Pancreas (tissue), 10 donors: ENCODE results near the gene INTS12. TPM values are rescaled to one million over a fixed set of nuclear protein-coding genes. Genes with fewer than 3 reads are reported as not detected.

ENCODE experiments used
- ATAC-seq, 4 donors: fragments of 200-7000 bp; cut with Tn5 transposase; one replicate each; pipeline versions ENCODE4 v1.8.0 to v1.9.1; 2020; ENCODE audit warnings: mild to moderate bottlenecking in 4 of 4, moderate library complexity in 4 of 4
- DNase-seq, 6 donors: peaks; one replicate each; pipeline ENCODE4 v3.0.0-alpha.2; 2020
- FAIRE-seq: peaks from 2 replicates; lab custom pipeline; 2012; peaks lifted over from hg19 to GRCh38; lab: Jason Lieb, UNC
- H3K27ac ChIP-seq, 4 donors: fragments of 200-600 bp; sonication (generic); 1 replicate in 3 of 4; 2 replicates in 1 of 4; pipeline versions ENCODE4 v1.5.0 to v1.8.0; 2020
- H3K27me3 ChIP-seq, 4 donors: fragments of 200-600 bp; one replicate each; pipeline ENCODE4 v1.8.0; 2021
- H3K36me3 ChIP-seq, 3 donors: fragments of 200-600 bp; sonication (generic) in 1 of 3; one replicate each; pipeline versions ENCODE4 v1.5.0 to v1.8.0; 2020 to 2021
- H3K4me1 ChIP-seq, 3 donors: fragments of 200-600 bp; one replicate each; pipeline ENCODE4 v1.8.0; 2021
- H3K4me3 ChIP-seq, 4 donors: fragments of 200-600 bp; sonication (generic) in 2 of 4; one replicate each; pipeline versions ENCODE4 v1.5.0 to v1.8.0; 2020 to 2021
- H3K9me3 ChIP-seq, 4 donors: fragments of 200-600 bp; one replicate each; pipeline ENCODE4 v1.8.0; 2021
- WGBS, 2 donors: extraction: QIAGEN DNeasy Blood & Tissue Kit; methylation state at CpG; one replicate each; pipeline ENCODE4 v1.1.7; 2013; 5-methylcytosine and 5-hydroxymethylcytosine counted together
- intact Hi-C, 3 donors: fragments of 100-400 bp; cut with DNase I; formaldehyde crosslinking; loops; one replicate each; pipeline versions ENCODE4 v1.11.1 to v1.14.2; 2022
- polyA plus RNA-seq, 2 donors: library from polyadenylated mRNA; stranded (reverse); fragments of 200-250 nt; gene quantifications; one replicate each; pipeline ENCODE4 v1.2.3, GENCODE V29; 2013
- total RNA-seq, 6 donors: library from RNA; stranded (reverse); fragmentation: NEBNext Ultra II Directional in 4 of 6; extraction: Animal tissue kit (Norgen Biotek cat#: 25700) in 4 of 6; gene quantifications; one replicate each; pipeline versions ENCODE4 v1.2.1 to v1.2.4, GENCODE V29; 2021 to 2023
- TF ChIP-seq, protein P1 (sequence below), 4 donors: fragments of 200-600 bp; sonication (generic) in 3 of 4; IDR thresholded peaks; one replicate each; pipeline versions ENCODE4 v1.5.0 to v1.8.0; 2021; ENCODE audit warnings: antibody characterized with exemption in 4 of 4
- donor health status: healthy with polysubstance abuse.
- donor health status: DM: no; HTN: no; CAD: no; lungs with moderate emphysema.
- donor health status: DM: no; HTN: no; CAD: no.
- donor health status: control.
- donor health status: control.
- donor health status: Bipolar disorder and iron deficiency.
- donor health status: DM: yes; HTN: yes; CAD: no.
- donor health status: DM: no; HTN: no; CAD: no.
- donor health status: DM: no; HTN: no; CAD: no.
- donor health status: DM: yes; HTN: yes; CAD: no.

Gene INTS12
- total and polyA plus RNA-seq, 8 donors = 5.3 to 12.8 (median 7.0) TPM

DNA sequence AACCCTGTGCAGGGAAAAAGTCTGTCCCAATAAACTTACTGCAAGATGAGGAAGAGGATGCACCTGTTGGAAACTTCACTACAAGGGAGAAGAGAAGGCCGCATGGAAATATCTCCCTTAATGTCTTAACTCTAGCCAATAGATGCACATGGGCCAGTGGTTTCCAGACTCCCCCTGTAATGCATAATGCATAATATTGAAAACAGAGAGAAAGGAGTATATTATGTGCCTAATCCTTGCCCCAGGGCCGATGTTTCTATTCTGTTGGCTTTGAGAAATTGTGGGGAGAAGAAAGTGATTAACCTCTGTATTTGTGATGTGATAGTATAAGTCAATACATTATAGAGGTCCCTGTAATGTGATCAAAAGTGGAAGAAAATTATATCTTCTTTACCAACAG is 37.2 kb downstream of the INTS12 start:
- ATAC-seq (no peak), FAIRE-seq (no peak), DNase-seq (no peak)
- Histone ChIP-seq H3K27ac (no peak overlapping the region), H3K9me3 (no peaks in the 10 kb centered on the region), H3K36me3 (peaks cover 0 to 13% (median 0%) of the 10 kb centered on the region in 3 donors), H3K4me3 (no peak overlapping the region), H3K4me1 (no peaks in the 10 kb centered on the region), H3K27me3 (no peaks in the 10 kb centered on the region)
- 75 to 76% methylated on average over 2 of the region's 2 CpGs for WGBS, 2 donors
- TF ChIP-seq, protein P1, sequence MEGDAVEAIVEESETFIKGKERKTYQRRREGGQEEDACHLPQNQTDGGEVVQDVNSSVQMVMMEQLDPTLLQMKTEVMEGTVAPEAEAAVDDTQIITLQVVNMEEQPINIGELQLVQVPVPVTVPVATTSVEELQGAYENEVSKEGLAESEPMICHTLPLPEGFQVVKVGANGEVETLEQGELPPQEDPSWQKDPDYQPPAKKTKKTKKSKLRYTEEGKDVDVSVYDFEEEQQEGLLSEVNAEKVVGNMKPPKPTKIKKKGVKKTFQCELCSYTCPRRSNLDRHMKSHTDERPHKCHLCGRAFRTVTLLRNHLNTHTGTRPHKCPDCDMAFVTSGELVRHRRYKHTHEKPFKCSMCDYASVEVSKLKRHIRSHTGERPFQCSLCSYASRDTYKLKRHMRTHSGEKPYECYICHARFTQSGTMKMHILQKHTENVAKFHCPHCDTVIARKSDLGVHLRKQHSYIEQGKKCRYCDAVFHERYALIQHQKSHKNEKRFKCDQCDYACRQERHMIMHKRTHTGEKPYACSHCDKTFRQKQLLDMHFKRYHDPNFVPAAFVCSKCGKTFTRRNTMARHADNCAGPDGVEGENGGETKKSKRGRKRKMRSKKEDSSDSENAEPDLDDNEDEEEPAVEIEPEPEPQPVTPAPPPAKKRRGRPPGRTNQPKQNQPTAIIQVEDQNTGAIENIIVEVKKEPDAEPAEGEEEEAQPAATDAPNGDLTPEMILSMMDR (IDR thresholded peaks at IDR 0.05) = no peak
- intact Hi-C loops = no loop called here

DNA sequence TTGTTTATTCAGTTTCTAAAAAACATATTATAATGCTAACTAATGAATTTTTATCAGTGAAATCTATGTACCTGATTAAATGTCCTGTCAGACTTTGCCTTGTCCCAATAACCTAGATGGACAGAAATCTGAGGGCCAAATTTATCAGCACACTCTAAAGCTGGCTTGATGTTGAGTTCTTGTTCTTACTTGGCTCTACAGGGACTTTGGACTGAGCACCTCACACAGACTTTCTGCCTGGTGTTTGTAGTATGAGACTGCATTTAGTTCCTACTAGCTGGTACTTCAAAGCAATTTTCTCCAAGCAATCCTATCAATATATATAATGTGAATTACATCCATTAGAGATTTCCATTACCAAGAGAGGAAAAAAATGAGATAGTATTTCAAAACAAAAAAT is 37.8 kb downstream of the INTS12 start:
- Histone ChIP-seq H3K9me3 (no peaks in the 10 kb centered on the region), H3K27me3 (no peaks in the 10 kb centered on the region), H3K4me1 (no peaks in the 10 kb centered on the region), H3K36me3 (peaks cover 0 to 13% (median 0%) of the 10 kb centered on the region in 3 donors), H3K27ac (no peak overlapping the region), H3K4me3 (no peak overlapping the region)
- TF ChIP-seq, protein P1 (IDR thresholded peaks at IDR 0.05) = no peak
- ATAC-seq (peak; percentile 56 to 70 (median 64)), DNase-seq (no peak), FAIRE-seq (no peak)
- intact Hi-C loops = no loop called here

DNA sequence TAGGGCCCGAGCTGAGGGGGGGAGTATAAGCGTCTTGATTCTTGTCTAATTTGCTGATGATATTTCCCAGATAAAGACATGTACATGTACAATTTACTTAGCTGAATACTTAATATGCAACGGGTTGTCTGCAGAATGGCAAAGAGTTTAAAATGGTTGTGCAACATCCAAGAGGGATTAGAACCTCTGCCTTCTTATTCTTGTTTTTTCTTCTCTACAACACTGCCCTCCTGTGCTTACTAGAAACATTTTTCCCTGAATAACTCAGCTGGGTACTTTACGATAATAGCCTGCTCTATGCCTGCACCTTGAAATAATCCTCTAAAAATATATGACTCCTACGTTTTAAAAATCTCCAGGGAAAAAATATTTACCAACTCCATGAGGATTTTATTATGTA is 41.8 kb downstream of the INTS12 start:
- no peak for DNase-seq
- ATAC-seq = peak in 3 of 4 donors; percentile 70 to 83 (median 79)
- H3K27me3 ChIP-seq = no peaks in the 10 kb centered on the region

DNA sequence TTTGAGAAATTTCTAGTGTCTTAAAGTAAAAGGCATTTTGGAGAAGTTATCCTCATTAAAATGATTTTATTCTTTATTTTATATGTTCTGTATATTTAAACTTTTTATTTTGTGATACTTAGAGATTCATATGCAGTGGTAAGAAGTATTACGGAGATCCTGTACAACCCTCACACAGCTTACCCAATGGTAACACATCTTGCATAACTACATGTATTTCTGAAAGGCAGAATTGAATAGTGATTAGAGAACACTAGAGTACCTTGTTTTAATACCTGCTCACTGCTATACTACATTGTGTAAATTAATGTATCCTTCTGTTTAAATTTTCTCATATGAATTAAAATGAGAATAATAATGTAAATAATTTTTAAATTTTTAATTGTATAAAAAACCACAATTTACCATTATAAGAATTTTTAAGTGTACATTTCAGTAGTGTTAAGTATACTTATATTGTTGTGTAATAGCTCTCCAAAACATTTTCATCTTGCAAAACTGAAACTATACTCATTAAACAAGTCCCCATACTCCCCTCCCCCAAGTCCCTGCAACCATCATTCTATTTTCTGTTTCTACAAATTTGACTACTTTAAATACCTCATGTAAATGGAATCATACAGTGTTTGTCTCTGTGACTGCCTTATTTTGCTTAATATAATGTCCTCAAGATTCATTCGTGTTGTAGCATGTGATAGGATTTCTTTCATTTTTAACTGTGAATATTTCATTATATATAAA is 45.4 kb downstream of the INTS12 start:
- Histone ChIP-seq H3K27me3 (no peaks in the 10 kb centered on the region), H3K9me3 (no peaks in the 10 kb centered on the region), H3K36me3 (peaks cover 0 to 19% (median 0%) of the 10 kb centered on the region in 3 donors), H3K4me1 (no peaks in the 10 kb centered on the region), H3K27ac (no peak overlapping the region), H3K4me3 (no peak overlapping the region)
- intact Hi-C loops = no loop called here
- WGBS, 2 donors = 94 to 97% methylated on average over 2 of the region's 2 CpGs
- DNase-seq (no peak), ATAC-seq (no peak), FAIRE-seq (peak; percentile 80)
- TF ChIP-seq, protein P1 (IDR thresholded peaks at IDR 0.05) = no peak

More for the DNA sequence above, 41.8 kb downstream of the INTS12 start:
- intact Hi-C loops = no loop called here
- Histone ChIP-seq H3K9me3 (no peaks in the 10 kb centered on the region), H3K4me3 (no peak overlapping the region), H3K36me3 (peaks cover 0 to 13% (median 0%) of the 10 kb centered on the region in 3 donors), H3K27ac (no peak overlapping the region), H3K4me1 (no peaks in the 10 kb centered on the region)
- 51 to 62% methylated on average over 5 of the region's 5 CpGs for WGBS, 2 donors
- no peak for FAIRE-seq
- TF ChIP-seq, protein P1 (IDR thresholded peaks at IDR 0.05) = no peak

DNA sequence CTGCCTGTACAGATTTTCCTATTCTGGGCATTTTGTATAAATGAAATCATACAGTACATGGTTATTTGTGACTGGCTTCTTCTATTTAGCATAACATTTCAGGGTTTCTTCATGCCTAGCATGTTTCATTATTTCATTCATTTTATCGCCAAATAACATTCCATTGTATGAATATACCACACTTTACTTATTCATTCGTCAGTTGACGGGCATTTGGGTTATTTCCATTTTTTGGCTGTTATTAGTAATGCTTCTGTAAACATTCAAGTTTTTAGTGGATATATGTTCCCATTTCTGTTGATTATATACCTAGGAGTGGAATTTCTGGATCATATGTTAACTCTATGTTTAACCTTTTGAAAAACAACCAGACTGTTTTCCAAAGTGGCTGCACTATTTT is 47.5 kb downstream of the INTS12 start:
- TF ChIP-seq, protein P1 (IDR thresholded peaks at IDR 0.05) = no peak
- Histone ChIP-seq H3K36me3 (peaks cover 0 to 14% (median 0%) of the 10 kb centered on the region in 3 donors), H3K4me1 (no peaks in the 10 kb centered on the region), H3K4me3 (no peak overlapping the region), H3K27me3 (no peaks in the 10 kb centered on the region), H3K9me3 (no peaks in the 10 kb centered on the region), H3K27ac (no peak overlapping the region)
- no peak for DNase-seq
- WGBS, 2 donors = 98 to 99% methylated on average over 3 of the region's 3 CpGs
- intact Hi-C loops = no loop called here
- ATAC-seq = no peak
- FAIRE-seq = no peak
